ENCODE data around the gene GOPC.
A peak's percentile ranks its signal among the peaks of the same experiment; 100 is the strongest.
"Not testable (repeated sequence)": the region's sequence is repeated elsewhere in the genome, so short reads cannot be mapped to it uniquely, and the experiment has no call there.

Gene GOPC

DNA sequence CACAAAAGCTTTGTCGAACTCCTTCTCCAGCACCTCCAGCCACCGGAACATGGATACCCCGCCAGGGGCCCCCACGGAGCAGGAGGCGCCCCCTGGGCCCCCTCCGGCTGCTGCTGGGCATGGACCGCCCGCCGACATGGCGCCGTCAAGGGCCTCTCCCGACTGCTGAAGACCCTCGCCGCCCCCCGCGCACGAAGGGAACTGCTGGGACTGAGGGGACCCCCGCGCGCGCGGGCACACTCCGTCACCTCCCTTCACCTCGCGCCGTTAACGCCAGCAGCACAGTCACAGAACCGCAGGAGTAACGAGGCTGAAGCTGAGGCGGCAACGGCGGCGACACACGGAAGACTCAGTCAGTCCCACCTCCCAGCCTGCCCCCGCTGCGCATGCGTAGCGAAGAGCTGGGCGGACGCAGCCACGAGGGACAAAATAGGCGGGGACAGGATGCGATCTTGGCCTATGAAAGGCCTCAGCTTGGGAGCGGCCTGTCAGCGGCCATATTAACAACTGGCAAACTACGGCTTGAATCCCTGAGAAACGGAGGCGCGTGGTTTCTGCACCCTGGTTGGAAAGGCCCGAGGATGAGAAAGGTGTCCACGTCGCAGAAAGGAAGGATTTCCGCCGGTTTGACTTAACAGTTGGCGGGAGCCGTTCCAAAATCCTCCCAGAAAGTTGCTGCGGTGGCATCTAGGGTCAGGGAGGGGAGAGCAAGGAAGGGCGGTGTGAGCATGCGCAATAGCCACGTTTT, at the start of gene GOPC:
Gene GOPC, minus strand, starts transcription at position 361 of the 748 bp plus-strand sequence. Its CDS starts 223 bp downstream, at position 138.
- WGBS (ENCODE audit: insufficient coverage, insufficient read length) = no CpG with 5 or more reads among the region's 60 CpGs
- H3K27me3 ChIP-seq (ENCODE audit: control insufficient read depth, insufficient read depth, low read length) = no peaks in the 10 kb centered on the region
- peak within 1 kb of the TSS; percentile 50; the same call in 1 of the 2 replicates for H3K4me3 ChIP-seq (ENCODE audit: low read length)
- no peaks in the 10 kb centered on the region for H3K36me3 ChIP-seq (ENCODE audit: control insufficient read depth, insufficient read depth, low read length)
- H3K9me3 ChIP-seq (ENCODE audit: control insufficient read depth, insufficient read depth, low read length) = no peaks in the 10 kb centered on the region; the same call in 1 of the 2 replicates
- H3K4me1 ChIP-seq (ENCODE audit: control insufficient read depth, insufficient read depth, low read length) = no peaks in the 10 kb centered on the region; the same call in 1 of the 2 replicates
- DNase-seq (ENCODE audit: low read depth, low spot score) = peak; percentile 91
- no peak within 1 kb of the TSS for H3K27ac ChIP-seq (ENCODE audit: low read length)

DNA sequence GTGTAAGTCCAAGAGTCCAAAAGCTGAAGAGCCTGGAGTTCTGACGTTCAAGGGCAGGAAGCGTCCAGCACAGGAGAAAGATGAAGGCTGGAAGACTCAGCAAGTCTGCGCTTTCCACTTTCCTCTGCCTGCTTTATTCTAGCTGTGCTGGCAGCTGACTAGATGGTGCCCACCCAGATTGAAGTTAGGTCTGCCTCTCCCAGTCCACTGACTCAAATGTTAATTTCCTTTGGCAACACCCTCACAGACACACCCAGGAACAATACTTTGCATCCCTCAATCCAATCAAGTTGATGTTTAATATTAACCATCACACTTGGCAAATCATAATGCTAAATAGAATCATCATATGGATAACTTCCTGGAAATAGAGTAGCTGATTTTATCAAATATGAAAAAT, 49.7 kb upstream of the GOPC start:
- H3K27ac ChIP-seq (ENCODE audit: low read length); H3K4me1 ChIP-seq (ENCODE audit: control insufficient read depth, insufficient read depth, low read length); H3K4me3 ChIP-seq (ENCODE audit: low read length); H3K36me3 ChIP-seq (ENCODE audit: control insufficient read depth, insufficient read depth, low read length); H3K27me3 ChIP-seq (ENCODE audit: control insufficient read depth, insufficient read depth, low read length); DNase-seq (ENCODE audit: low read depth, low spot score); H3K9me3 ChIP-seq (ENCODE audit: control insufficient read depth, insufficient read depth, low read length): not testable (repeated sequence)
- no CpG with 5 or more reads among the region's 3 CpGs for WGBS (ENCODE audit: insufficient coverage, insufficient read length)

DNA sequence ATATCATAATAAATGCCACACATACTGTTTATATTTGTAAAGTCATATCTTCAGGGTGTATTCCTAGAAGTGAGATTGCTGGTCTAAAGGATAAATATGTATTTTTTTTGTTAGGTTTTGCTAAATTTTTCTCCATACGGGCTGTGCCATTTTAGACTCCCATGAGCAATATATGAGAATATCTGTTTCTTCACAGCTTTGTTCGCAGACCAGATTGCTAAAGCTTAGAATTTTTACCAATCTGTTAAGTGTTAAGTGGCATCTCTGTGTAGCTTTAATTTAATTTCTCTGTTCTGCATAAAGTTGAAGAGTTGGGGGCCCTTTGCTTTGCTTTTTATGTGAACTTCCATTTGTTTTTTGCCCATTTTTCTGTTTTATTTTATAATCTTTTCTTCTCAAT, 40.7 kb upstream of the GOPC start:
- Histone ChIP-seq H3K4me3 (ENCODE audit: low read length) (no peak overlapping the region), H3K27ac (ENCODE audit: low read length) (no peak overlapping the region), H3K4me1 (ENCODE audit: control insufficient read depth, insufficient read depth, low read length) (no peaks in the 10 kb centered on the region), H3K27me3 (ENCODE audit: control insufficient read depth, insufficient read depth, low read length) (no peaks in the 10 kb centered on the region), H3K9me3 (ENCODE audit: control insufficient read depth, insufficient read depth, low read length) (no peaks in the 10 kb centered on the region), H3K36me3 (ENCODE audit: control insufficient read depth, insufficient read depth, low read length) (no peaks in the 10 kb centered on the region; the same call in 1 of the 2 replicates)
- no CpG with 5 or more reads among the region's 2 CpGs for WGBS (ENCODE audit: insufficient coverage, insufficient read length)
- DNase-seq (ENCODE audit: low read depth, low spot score) = no peak

DNA sequence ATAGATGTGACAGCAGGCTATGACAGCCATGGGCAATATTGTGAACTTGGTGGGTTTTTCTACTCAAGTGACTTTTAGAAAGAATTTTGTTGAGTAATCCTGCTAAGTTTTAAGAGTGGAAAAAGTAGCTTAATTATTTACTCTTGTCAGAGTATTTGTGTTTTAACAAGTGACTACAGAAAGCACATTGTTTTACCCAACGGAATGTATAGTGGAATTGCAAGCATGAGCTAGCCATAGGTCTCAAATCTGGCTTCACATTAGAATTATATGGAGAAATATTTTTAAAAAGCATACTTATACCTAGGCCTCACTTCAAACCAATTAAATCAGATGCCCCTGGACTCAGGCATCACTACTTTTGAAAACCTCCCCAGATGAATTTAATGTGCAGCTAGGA, 35.5 kb upstream of the GOPC start:
- WGBS (ENCODE audit: insufficient coverage, insufficient read length) = no CpG with 5 or more reads among the region's 1 CpG
- no peaks in the 10 kb centered on the region for H3K9me3 ChIP-seq (ENCODE audit: control insufficient read depth, insufficient read depth, low read length)

DNA sequence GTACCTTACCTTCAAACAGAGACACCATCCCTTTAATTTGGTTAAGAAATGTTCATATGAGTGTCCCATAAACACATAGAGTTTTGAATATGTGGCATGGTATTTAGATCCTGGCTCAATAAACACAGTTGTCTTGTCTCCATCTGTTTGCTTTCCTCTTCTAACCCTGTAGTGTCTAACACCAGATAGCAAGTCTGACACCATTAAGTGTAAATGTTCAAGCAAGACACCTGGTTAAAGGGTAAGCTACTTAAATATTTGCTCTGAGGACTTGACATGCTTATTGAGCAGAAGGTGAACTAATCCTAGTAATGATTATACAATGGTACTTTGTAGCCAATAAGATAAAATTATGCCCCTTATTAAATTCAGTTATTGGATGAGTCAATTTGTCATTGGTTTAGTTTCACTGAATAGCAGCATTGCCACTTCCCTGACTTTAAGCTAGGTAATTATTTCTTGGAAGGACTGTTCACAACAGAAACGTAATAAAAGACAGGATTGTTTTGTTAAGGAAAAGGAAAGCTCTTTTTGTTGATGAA, 26.9 kb upstream of the GOPC start:
- Histone ChIP-seq H3K4me1 (ENCODE audit: control insufficient read depth, insufficient read depth, low read length) (no peaks in the 10 kb centered on the region), H3K27ac (ENCODE audit: low read length) (no peak overlapping the region), H3K36me3 (ENCODE audit: control insufficient read depth, insufficient read depth, low read length) (no peaks in the 10 kb centered on the region), H3K9me3 (ENCODE audit: control insufficient read depth, insufficient read depth, low read length) (no peaks in the 10 kb centered on the region), H3K27me3 (ENCODE audit: control insufficient read depth, insufficient read depth, low read length) (no peaks in the 10 kb centered on the region), H3K4me3 (ENCODE audit: low read length) (no peak overlapping the region)
- DNase-seq (ENCODE audit: low read depth, low spot score) = no peak
- no CpG with 5 or more reads among the region's 1 CpG for WGBS (ENCODE audit: insufficient coverage, insufficient read length)

More for the DNA sequence above, 35.5 kb upstream of the GOPC start:
- DNase-seq (ENCODE audit: low read depth, low spot score) = no peak
- Histone ChIP-seq H3K27ac (ENCODE audit: low read length) (no peak overlapping the region), H3K27me3 (ENCODE audit: control insufficient read depth, insufficient read depth, low read length) (no peaks in the 10 kb centered on the region), H3K36me3 (ENCODE audit: control insufficient read depth, insufficient read depth, low read length) (no peaks in the 10 kb centered on the region; the same call in 1 of the 2 replicates), H3K4me3 (ENCODE audit: low read length) (no peak overlapping the region), H3K4me1 (ENCODE audit: control insufficient read depth, insufficient read depth, low read length) (no peaks in the 10 kb centered on the region)

DNA sequence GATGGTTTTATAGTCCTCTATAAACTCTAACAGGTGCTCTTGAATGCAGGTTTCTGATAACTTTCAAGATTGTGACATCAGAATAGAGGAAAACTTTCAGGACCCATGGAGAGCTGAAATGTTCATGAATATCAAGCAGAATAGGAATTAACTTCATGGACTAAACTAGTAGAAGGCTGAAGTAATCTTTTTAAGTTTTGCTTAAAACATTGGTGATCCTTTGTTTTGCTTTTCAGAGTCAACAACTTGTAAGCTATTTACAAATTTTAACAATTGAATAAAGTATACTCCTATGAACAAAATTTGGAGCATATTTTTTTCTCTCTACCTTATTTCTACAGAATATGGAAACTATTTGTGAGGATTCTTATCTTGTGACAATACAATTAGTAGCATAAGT, 25.2 kb upstream of the GOPC start:
- Histone ChIP-seq H3K27me3 (ENCODE audit: control insufficient read depth, insufficient read depth, low read length) (no peaks in the 10 kb centered on the region), H3K4me3 (ENCODE audit: low read length) (no peak overlapping the region), H3K36me3 (ENCODE audit: control insufficient read depth, insufficient read depth, low read length) (no peaks in the 10 kb centered on the region), H3K27ac (ENCODE audit: low read length) (no peak overlapping the region), H3K9me3 (ENCODE audit: control insufficient read depth, insufficient read depth, low read length) (no peaks in the 10 kb centered on the region; the same call in 1 of the 2 replicates), H3K4me1 (ENCODE audit: control insufficient read depth, insufficient read depth, low read length) (no peaks in the 10 kb centered on the region)
- no peak for DNase-seq (ENCODE audit: low read depth, low spot score)

DNA sequence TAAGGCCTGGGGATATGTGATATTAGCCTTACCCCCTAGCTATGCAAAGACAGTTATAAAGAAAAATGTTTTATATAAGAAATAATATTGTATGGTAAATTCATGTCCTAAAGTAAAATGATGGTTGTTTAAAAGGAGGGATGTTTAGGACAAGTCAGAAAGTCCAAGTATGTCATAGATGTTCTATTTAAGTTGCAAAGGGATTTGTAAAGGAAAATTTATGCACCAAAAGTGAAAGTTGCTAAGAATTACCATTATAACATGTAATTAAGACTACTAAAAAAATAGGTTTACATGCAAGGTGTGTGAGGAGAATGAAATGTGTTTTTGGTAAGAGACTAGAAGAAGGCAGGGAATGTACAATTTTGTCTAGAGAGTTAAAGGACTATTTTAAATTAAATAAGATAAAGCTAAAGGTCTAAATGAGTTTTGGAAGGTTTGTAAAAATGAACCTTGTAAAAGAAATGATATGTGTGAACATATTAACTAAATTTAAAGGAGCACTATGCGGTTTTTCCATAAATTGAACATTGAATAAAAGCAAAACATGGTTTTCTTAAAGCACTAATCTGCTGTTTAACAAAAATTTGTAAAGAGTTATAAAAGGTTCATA, 22.7 kb upstream of the GOPC start:
- H3K27me3 ChIP-seq (ENCODE audit: control insufficient read depth, insufficient read depth, low read length) = no peaks in the 10 kb centered on the region
- no peaks in the 10 kb centered on the region for H3K36me3 ChIP-seq (ENCODE audit: control insufficient read depth, insufficient read depth, low read length)
- DNase-seq (ENCODE audit: low read depth, low spot score) = no peak
- no peaks in the 10 kb centered on the region; the same call in 1 of the 2 replicates for H3K4me1 ChIP-seq (ENCODE audit: control insufficient read depth, insufficient read depth, low read length)
- no CpG with 5 or more reads among the region's 1 CpG for WGBS (ENCODE audit: insufficient coverage, insufficient read length)
- H3K4me3 ChIP-seq (ENCODE audit: low read length) = no peak overlapping the region
- H3K9me3 ChIP-seq (ENCODE audit: control insufficient read depth, insufficient read depth, low read length) = no peaks in the 10 kb centered on the region; the same call in 1 of the 2 replicates
- H3K27ac ChIP-seq (ENCODE audit: low read length) = no peak overlapping the region

DNA sequence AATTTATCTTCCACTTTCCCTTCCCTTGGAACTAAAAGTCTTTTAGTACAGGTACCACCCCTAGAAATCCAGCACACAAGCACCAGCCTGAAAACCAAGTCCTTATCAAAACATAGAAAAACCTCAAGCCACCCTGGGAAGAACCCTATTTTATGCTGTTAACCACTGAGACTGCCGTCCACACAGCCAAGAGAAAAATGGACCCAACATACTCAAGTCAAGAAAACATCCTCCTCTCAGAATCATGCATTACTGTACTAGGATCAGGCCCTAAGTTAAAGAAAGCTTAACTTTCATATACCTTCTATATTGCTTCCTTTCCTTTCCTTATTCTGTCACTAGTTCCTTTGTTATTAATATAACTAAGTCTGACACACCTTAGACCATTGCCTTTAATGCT, 16.9 kb upstream of the GOPC start:
- Histone ChIP-seq H3K4me1 (ENCODE audit: control insufficient read depth, insufficient read depth, low read length) (no peaks in the 10 kb centered on the region; the same call in 1 of the 2 replicates), H3K4me3 (ENCODE audit: low read length) (no peak overlapping the region), H3K27ac (ENCODE audit: low read length) (no peak overlapping the region), H3K27me3 (ENCODE audit: control insufficient read depth, insufficient read depth, low read length) (no peaks in the 10 kb centered on the region), H3K36me3 (ENCODE audit: control insufficient read depth, insufficient read depth, low read length) (no peaks in the 10 kb centered on the region), H3K9me3 (ENCODE audit: control insufficient read depth, insufficient read depth, low read length) (no peaks in the 10 kb centered on the region; the same call in 1 of the 2 replicates)
- WGBS (ENCODE audit: insufficient coverage, insufficient read length) = no CpG with 5 or more reads among the region's 1 CpG
- no peak for DNase-seq (ENCODE audit: low read depth, low spot score)

DNA sequence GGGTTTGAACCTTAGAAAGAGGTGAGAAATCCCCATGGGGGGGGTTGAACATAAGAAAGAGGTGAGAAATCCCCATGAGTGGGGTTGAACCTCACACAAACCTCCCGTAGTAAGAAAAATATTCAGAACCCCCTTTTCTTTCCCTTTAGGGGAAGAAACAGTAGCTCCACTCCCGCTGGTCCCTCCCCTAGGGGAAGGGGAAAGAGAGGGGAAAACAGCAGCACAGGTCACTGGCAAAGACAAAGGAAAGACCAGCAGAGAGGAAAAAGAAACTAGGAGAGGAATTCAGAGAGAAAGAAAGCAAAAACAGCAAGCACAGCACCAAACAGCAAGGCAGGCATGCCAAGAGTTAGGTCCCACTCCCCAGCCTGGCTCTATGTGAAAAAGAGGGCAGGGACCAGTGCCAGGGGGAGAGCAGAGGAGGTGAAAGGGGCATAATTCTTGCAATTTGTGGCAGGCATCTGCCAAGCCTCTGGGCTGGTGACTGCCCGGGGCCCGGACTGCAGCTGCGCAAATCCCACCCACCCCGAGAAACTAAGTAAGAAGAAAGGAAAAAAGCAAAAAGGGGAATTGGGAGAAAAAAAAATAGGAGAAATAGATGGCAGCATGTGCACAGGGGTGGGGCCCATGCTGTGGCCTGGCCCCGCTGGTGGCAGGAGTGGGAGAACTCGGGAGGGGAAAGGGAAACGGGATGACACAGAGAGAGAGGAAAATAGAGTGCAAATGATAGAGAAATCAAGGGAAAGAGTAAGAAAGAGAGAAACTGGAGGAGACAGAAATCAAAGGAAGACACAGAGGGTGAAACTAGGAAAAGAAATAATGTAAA, 15.1 kb upstream of the GOPC start:
- Histone ChIP-seq H3K4me1 (ENCODE audit: control insufficient read depth, insufficient read depth, low read length) (no peaks in the 10 kb centered on the region; the same call in 1 of the 2 replicates), H3K36me3 (ENCODE audit: control insufficient read depth, insufficient read depth, low read length) (no peaks in the 10 kb centered on the region), H3K27ac (ENCODE audit: low read length) (no peak overlapping the region), H3K4me3 (ENCODE audit: low read length) (no peak overlapping the region), H3K9me3 (ENCODE audit: control insufficient read depth, insufficient read depth, low read length) (no peaks in the 10 kb centered on the region; the same call in 1 of the 2 replicates), H3K27me3 (ENCODE audit: control insufficient read depth, insufficient read depth, low read length) (no peaks in the 10 kb centered on the region)
- WGBS (ENCODE audit: insufficient coverage, insufficient read length) = no CpG with 5 or more reads among the region's 9 CpGs
- DNase-seq (ENCODE audit: low read depth, low spot score) = no peak
